ENCODE measurements around the gene EI24. TPM values are rescaled to one million over a fixed set of nuclear protein-coding genes. Genes with fewer than 3 reads are reported as not detected.

EI24 gene
- total and polyA plus RNA-seq, 9 of the 15 experiments (the other 6 are each of a cell fraction or from before 2014, with no cell fraction given): 50.4 to 260 (median 168) TPM

DNA sequence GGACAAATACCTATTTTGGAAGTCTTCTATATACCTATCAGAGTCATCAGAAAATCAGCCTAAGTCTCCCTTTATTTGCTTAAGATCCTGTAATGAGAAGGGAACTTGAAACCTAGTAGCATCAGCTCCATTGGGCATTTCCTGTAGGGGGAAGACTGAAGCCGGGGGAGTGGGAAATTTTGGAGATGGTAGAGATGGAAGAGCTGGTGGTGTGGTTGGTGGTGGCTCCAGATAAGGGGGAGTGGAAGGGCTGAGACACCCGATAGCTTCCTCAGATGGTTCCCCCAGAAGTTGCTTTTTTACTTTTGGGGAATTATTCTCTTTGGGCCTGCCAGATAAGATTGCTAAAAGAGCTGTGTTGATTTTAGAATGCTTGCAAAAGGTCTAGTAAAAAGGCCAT lies 16.4 kb upstream of the EI24 start (continued):
- TF ChIP-seq, protein P1, sequence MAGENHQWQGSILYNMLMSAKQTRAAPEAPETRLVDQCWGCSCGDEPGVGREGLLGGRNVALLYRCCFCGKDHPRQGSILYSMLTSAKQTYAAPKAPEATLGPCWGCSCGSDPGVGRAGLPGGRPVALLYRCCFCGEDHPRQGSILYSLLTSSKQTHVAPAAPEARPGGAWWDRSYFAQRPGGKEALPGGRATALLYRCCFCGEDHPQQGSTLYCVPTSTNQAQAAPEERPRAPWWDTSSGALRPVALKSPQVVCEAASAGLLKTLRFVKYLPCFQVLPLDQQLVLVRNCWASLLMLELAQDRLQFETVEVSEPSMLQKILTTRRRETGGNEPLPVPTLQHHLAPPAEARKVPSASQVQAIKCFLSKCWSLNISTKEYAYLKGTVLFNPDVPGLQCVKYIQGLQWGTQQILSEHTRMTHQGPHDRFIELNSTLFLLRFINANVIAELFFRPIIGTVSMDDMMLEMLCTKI (IDR thresholded peaks at IDR 0.05; ENCODE audit: partially characterized antibody): no peak
- TF ChIP-seq SMARCA5 (IDR thresholded peaks at IDR 0.05): no peak
- no peak; the same call in 1 of the 2 replicates for TF ChIP-seq ELF1 (tag; IDR thresholded peaks at IDR 0.05)
- TF ChIP-seq ZNF668 (CRISPR knock-in tag; IDR thresholded peaks at IDR 0.05): no peak
- TF ChIP-seq, protein P2, sequence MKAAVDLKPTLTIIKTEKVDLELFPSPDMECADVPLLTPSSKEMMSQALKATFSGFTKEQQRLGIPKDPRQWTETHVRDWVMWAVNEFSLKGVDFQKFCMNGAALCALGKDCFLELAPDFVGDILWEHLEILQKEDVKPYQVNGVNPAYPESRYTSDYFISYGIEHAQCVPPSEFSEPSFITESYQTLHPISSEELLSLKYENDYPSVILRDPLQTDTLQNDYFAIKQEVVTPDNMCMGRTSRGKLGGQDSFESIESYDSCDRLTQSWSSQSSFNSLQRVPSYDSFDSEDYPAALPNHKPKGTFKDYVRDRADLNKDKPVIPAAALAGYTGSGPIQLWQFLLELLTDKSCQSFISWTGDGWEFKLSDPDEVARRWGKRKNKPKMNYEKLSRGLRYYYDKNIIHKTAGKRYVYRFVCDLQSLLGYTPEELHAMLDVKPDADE (conservative IDR thresholded peaks at IDR 0.05; ENCODE audit: control insufficient read depth, low read depth, low read length): peak; percentile 86; the same call in 1 of the 2 replicates
- peak in 2 of 3 experiments; percentile 0 to 1; a peak in 1 of 6 replicates for TF ChIP-seq CTCF (IDR thresholded peaks at IDR 0.05 in 2 of 3, conservative IDR thresholded peaks at IDR 0.05 in 1 of 3; ENCODE audit: insufficient read depth in 2 of 3, low read depth in 1 of 3, low read length in 3 of 3)
- TF ChIP-seq ARHGAP35 (IDR thresholded peaks at IDR 0.05; ENCODE audit: partially characterized antibody): no peak
- no peak for TF ChIP-seq ARID4B (CRISPR knock-in tag; IDR thresholded peaks at IDR 0.05)
- TF ChIP-seq ZNF134 (CRISPR knock-in tag; conservative IDR thresholded peaks at IDR 0.05): peak; percentile 50; the same call in 1 of the 2 replicates
- peak; percentile 91 for TF ChIP-seq ZNF311 (CRISPR knock-in tag; IDR thresholded peaks at IDR 0.05)
- TF ChIP-seq SRSF3 (IDR thresholded peaks at IDR 0.05; ENCODE audit: insufficient read depth, low read length): no peak
- TF ChIP-seq KDM5B (IDR thresholded peaks at IDR 0.05; ENCODE audit: insufficient replicate concordance, low read depth, low read length): no peak
- TF ChIP-seq ZKSCAN3 (CRISPR knock-in tag; IDR thresholded peaks at IDR 0.05): no peak
- TF ChIP-seq CBX3 (IDR thresholded peaks at IDR 0.05; ENCODE audit: borderline replicate concordance in 1 of 2, low read length in 2 of 2): peak in 1 of 2 experiments; percentile 67; a peak in 1 of 3 replicates
- TF ChIP-seq FIP1L1 (IDR thresholded peaks at IDR 0.05; ENCODE audit: low read depth, low read length, poor library complexity, severe bottlenecking): no peak
- TF ChIP-seq ARID1B (IDR thresholded peaks at IDR 0.05): peak; percentile 99
- TF ChIP-seq ZKSCAN1 (IDR thresholded peaks at IDR 0.05; ENCODE audit: low read depth, low read length): peak; percentile 54; the same call in 1 of the 2 replicates
